Mucosa of descending colon (tissue), 3 donors: ENCODE results near the gene TBL1X. TPM values are rescaled to one million over a fixed set of nuclear protein-coding genes. Genes with fewer than 3 reads are reported as not detected.
"Not testable (repeated sequence)": the region's sequence is repeated elsewhere in the genome, so short reads cannot be mapped to it uniquely, and the experiment has no call there.

Source experiments
- ATAC-seq: fragments of 200-7000 bp; cut with Tn5 transposase; one replicate; pipeline ENCODE4 v1.9.1; 2020; ENCODE audit warnings: mild to moderate bottlenecking, moderate library complexity
- DNase-seq, 3 donors: peaks; one replicate each; pipeline ENCODE4 v3.0.0-alpha.2; 2020
- H3K36me3 ChIP-seq: fragments of 200-600 bp; one replicate; pipeline ENCODE4 v1.8.0; 2021; ENCODE audit warnings: low read depth, mild to moderate bottlenecking
- H3K4me1 ChIP-seq: fragments of 200-600 bp; one replicate; pipeline ENCODE4 v1.8.0; 2021; ENCODE audit warnings: low read depth, mild to moderate bottlenecking
- H3K4me3 ChIP-seq: fragments of 200-600 bp; one replicate; pipeline ENCODE4 v1.8.0; 2021; ENCODE audit warnings: mild to moderate bottlenecking
- H3K9me3 ChIP-seq: fragments of 200-600 bp; one replicate; pipeline ENCODE4 v1.8.0; 2021; ENCODE audit warnings: mild to moderate bottlenecking
- CTCF ChIP-seq: fragments of 200-600 bp; IDR thresholded peaks from one replicate; pipeline ENCODE4 v1.8.0; 2022; ENCODE audit warnings: antibody characterized with exemption, mild to moderate bottlenecking
- intact Hi-C, 2 donors: fragments of 100-400 bp; cut with DNase I in 1 of 2; cut with micrococcal nuclease in 1 of 2; formaldehyde crosslinking; loops; one replicate each; pipeline versions ENCODE4 v1.11.0 to v1.11.1; 2022; cut with DNase I, micrococcal nuclease
- total RNA-seq, 3 donors: library from RNA; stranded (reverse); fragmentation: NEBNext Ultra II Directional in 2 of 3; extraction: Animal tissue kit (Norgen Biotek cat#: 25700) in 2 of 3; gene quantifications; one replicate each; pipeline versions ENCODE4 v1.2.1 to v1.2.4, GENCODE V29; 2021 to 2023
- donor health status: DM: no; HTN: no; CAD: no; lungs with moderate emphysema.
- donor health status: DM: no; HTN: no; CAD: no.
- donor health status: DM: no; HTN: yes; CAD: no.

TBL1X gene
- total RNA-seq, 3 donors from 2014 or later: 12.1 to 26.6 (median 16.3) TPM

- no peak for ATAC-seq
- intact Hi-C loops: no loop called here
- no peak overlapping the region for H3K4me3 ChIP-seq
- no peak for DNase-seq
- no peaks in the 10 kb centered on the region for H3K9me3 ChIP-seq
- no peaks in the 10 kb centered on the region for H3K4me1 ChIP-seq
- TF ChIP-seq CTCF: no peak
- H3K36me3 ChIP-seq: no peaks in the 10 kb centered on the region
Measured at GRCh38 chrX:9429767-9430166, 35.1 kb upstream of the TBL1X start.

GRCh38 chrX:9430346-9430921 lies 34.4 kb upstream of the TBL1X start:
- TF ChIP-seq CTCF: no peak

GRCh38 chrX:9431281-9431680 lies 33.6 kb upstream of the TBL1X start:
- intact Hi-C loops: no loop called here
- no peaks in the 10 kb centered on the region for H3K4me1 ChIP-seq
- no peaks in the 10 kb centered on the region for H3K36me3 ChIP-seq
- TF ChIP-seq CTCF: no peak
- H3K9me3 ChIP-seq: no peaks in the 10 kb centered on the region
- DNase-seq (peak in 1 of 3 donors; percentile 19), ATAC-seq (no peak)
- H3K4me3 ChIP-seq: no peak overlapping the region

More at GRCh38 chrX:9430346-9430921, 34.4 kb upstream of the TBL1X start:
- DNase-seq (no peak), ATAC-seq (no peak)
- Histone ChIP-seq H3K9me3 (no peaks in the 10 kb centered on the region), H3K4me1 (no peaks in the 10 kb centered on the region), H3K4me3 (no peak overlapping the region), H3K36me3 (no peaks in the 10 kb centered on the region)
- intact Hi-C loops: no loop called here

- Histone ChIP-seq H3K4me3 (no peak overlapping the region), H3K4me1 (no peaks in the 10 kb centered on the region), H3K36me3 (no peaks in the 10 kb centered on the region), H3K9me3 (no peaks in the 10 kb centered on the region)
- no peak for DNase-seq
- ATAC-seq: no peak
- intact Hi-C loops: no loop called here
- no peak for TF ChIP-seq CTCF
Measured at GRCh38 chrX:9433596-9433995, 31.3 kb upstream of the TBL1X start.

- intact Hi-C loops: no loop called here
- no peak for TF ChIP-seq CTCF
- Histone ChIP-seq H3K4me1 (no peaks in the 10 kb centered on the region), H3K9me3 (no peaks in the 10 kb centered on the region), H3K4me3 (no peak overlapping the region), H3K36me3 (no peaks in the 10 kb centered on the region)
- DNase-seq (no peak), ATAC-seq (no peak)
Measured at GRCh38 chrX:9434051-9434550, 30.8 kb upstream of the TBL1X start.

- H3K36me3 ChIP-seq, DNase-seq, ATAC-seq, H3K4me1 ChIP-seq, H3K4me3 ChIP-seq, H3K9me3 ChIP-seq, intact Hi-C loops: not testable (repeated sequence)
Measured at GRCh38 chrX:9435086-9435485, 29.8 kb upstream of the TBL1X start.
